Effector memory CD4-positive, alpha-beta T cell (primary cell): ENCODE data around the gene NKAIN2.

Experiments
- DNase-seq, 3 donors: peaks; one replicate each; pipeline ENCODE4 v3.0.0-alpha.2; 2020
- H3K27ac ChIP-seq: 2 replicates; pipeline ENCODE4 v1.7.0; 2013; ENCODE audit warnings: mild to moderate bottlenecking, low read length, moderate library complexity; ENCODE audit not compliant: insufficient read depth, poor library complexity, severe bottlenecking
- H3K27me3 ChIP-seq: replicated peaks from 2 replicates; pipeline ENCODE4 v1.7.0; 2013; ENCODE audit warnings: mild to moderate bottlenecking, low read length; ENCODE audit not compliant: insufficient read depth, control insufficient read depth, poor library complexity, severe bottlenecking
- H3K36me3 ChIP-seq: 2 replicates; pipeline ENCODE4 v1.7.0; 2013; ENCODE audit warnings: mild to moderate bottlenecking, low read length, moderate library complexity; ENCODE audit not compliant: control insufficient read depth, insufficient read depth
- H3K4me1 ChIP-seq: 2 replicates; pipeline ENCODE4 v1.7.0; 2013; ENCODE audit warnings: low read length, mild to moderate bottlenecking; ENCODE audit not compliant: control insufficient read depth, insufficient read depth, poor library complexity, severe bottlenecking
- H3K4me3 ChIP-seq: 2 replicates; pipeline ENCODE4 v1.7.0; 2013; ENCODE audit warnings: low read length, low read depth, mild to moderate bottlenecking; ENCODE audit not compliant: insufficient read depth, poor library complexity, severe bottlenecking
- H3K9me3 ChIP-seq: 2 replicates; pipeline ENCODE4 v1.7.0; 2013; ENCODE audit warnings: mild to moderate bottlenecking, low read length, moderate library complexity; ENCODE audit not compliant: control insufficient read depth

NKAIN2 gene

GRCh38 chr6:124064317-124065113, 260.9 kb downstream of the NKAIN2 start:
- no peak overlapping the region for H3K4me3 ChIP-seq
- no peak overlapping the region for H3K27ac ChIP-seq
- H3K9me3 ChIP-seq, result no peaks in the 10 kb centered on the region
- H3K36me3 ChIP-seq, result no peaks in the 10 kb centered on the region
- no peak for DNase-seq
- H3K4me1 ChIP-seq, result no peaks in the 10 kb centered on the region
- no peaks in the 10 kb centered on the region for H3K27me3 ChIP-seq

- H3K4me1 ChIP-seq, result no peaks in the 10 kb centered on the region
- H3K36me3 ChIP-seq, result no peaks in the 10 kb centered on the region
- no peak for DNase-seq
- H3K27me3 ChIP-seq, result no peaks in the 10 kb centered on the region
- no peak overlapping the region for H3K27ac ChIP-seq
- no peak overlapping the region for H3K4me3 ChIP-seq
- H3K9me3 ChIP-seq, result no peaks in the 10 kb centered on the region
Observed at GRCh38 chr6:124066269-124066668, 262.6 kb downstream of the NKAIN2 start.

GRCh38 chr6:124066946-124067552, 263.4 kb downstream of the NKAIN2 start:
- Histone ChIP-seq H3K27ac (no peak overlapping the region), H3K9me3 (no peaks in the 10 kb centered on the region), H3K27me3 (no peaks in the 10 kb centered on the region), H3K36me3 (no peaks in the 10 kb centered on the region), H3K4me1 (no peaks in the 10 kb centered on the region), H3K4me3 (no peak overlapping the region)
- DNase-seq, result no peak

GRCh38 chr6:124069230-124069950, 265.7 kb downstream of the NKAIN2 start:
- Histone ChIP-seq H3K36me3 (no peaks in the 10 kb centered on the region), H3K27ac (no peak overlapping the region), H3K4me1 (no peaks in the 10 kb centered on the region), H3K9me3 (no peaks in the 10 kb centered on the region), H3K27me3 (no peaks in the 10 kb centered on the region), H3K4me3 (no peak overlapping the region)
- no peak for DNase-seq

GRCh38 chr6:124073021-124073420, 269.4 kb downstream of the NKAIN2 start:
- H3K27me3 ChIP-seq, result no peaks in the 10 kb centered on the region
- DNase-seq, result no peak
- H3K36me3 ChIP-seq, result no peaks in the 10 kb centered on the region
- no peak overlapping the region for H3K4me3 ChIP-seq
- H3K9me3 ChIP-seq, result no peaks in the 10 kb centered on the region
- no peaks in the 10 kb centered on the region for H3K4me1 ChIP-seq
- no peak overlapping the region for H3K27ac ChIP-seq

GRCh38 chr6:124073820-124074587, 270.3 kb downstream of the NKAIN2 start:
- Histone ChIP-seq H3K27ac (no peak overlapping the region), H3K27me3 (no peaks in the 10 kb centered on the region), H3K4me3 (no peak overlapping the region), H3K9me3 (no peaks in the 10 kb centered on the region), H3K36me3 (no peaks in the 10 kb centered on the region), H3K4me1 (no peaks in the 10 kb centered on the region)
- DNase-seq, result no peak

GRCh38 chr6:124074606-124075005, 270.9 kb downstream of the NKAIN2 start:
- Histone ChIP-seq H3K9me3 (no peaks in the 10 kb centered on the region), H3K4me1 (no peaks in the 10 kb centered on the region), H3K27ac (no peak overlapping the region), H3K36me3 (no peaks in the 10 kb centered on the region), H3K4me3 (no peak overlapping the region), H3K27me3 (no peaks in the 10 kb centered on the region)
- DNase-seq, result no peak

GRCh38 chr6:124076336-124077048, 272.8 kb downstream of the NKAIN2 start:
- no peak for DNase-seq
- H3K27me3 ChIP-seq, result no peaks in the 10 kb centered on the region
- no peaks in the 10 kb centered on the region for H3K36me3 ChIP-seq
- no peak overlapping the region for H3K4me3 ChIP-seq
- no peak overlapping the region for H3K27ac ChIP-seq
- no peaks in the 10 kb centered on the region for H3K9me3 ChIP-seq
- no peaks in the 10 kb centered on the region for H3K4me1 ChIP-seq

GRCh38 chr6:124078169-124078568, 274.5 kb downstream of the NKAIN2 start:
- no peak overlapping the region for H3K4me3 ChIP-seq
- H3K9me3 ChIP-seq, result no peaks in the 10 kb centered on the region
- no peak for DNase-seq
- H3K27ac ChIP-seq, result no peak overlapping the region
- no peaks in the 10 kb centered on the region for H3K36me3 ChIP-seq
- no peaks in the 10 kb centered on the region for H3K27me3 ChIP-seq
- no peaks in the 10 kb centered on the region for H3K4me1 ChIP-seq
